HG03571 (cell line): ENCODE measurements around the gene TYSND1.
"Not testable (repeated sequence)": the region's sequence is repeated elsewhere in the genome, so short reads cannot be mapped to it uniquely, and the experiment has no call there.

Source experiments
- ATAC-seq: cut with Tn5 transposase; IDR thresholded peaks from one replicate; pipeline ENCODE4 v1.9.1; 2021; ENCODE audit not compliant: unreplicated experiment

Gene TYSND1

DNA sequence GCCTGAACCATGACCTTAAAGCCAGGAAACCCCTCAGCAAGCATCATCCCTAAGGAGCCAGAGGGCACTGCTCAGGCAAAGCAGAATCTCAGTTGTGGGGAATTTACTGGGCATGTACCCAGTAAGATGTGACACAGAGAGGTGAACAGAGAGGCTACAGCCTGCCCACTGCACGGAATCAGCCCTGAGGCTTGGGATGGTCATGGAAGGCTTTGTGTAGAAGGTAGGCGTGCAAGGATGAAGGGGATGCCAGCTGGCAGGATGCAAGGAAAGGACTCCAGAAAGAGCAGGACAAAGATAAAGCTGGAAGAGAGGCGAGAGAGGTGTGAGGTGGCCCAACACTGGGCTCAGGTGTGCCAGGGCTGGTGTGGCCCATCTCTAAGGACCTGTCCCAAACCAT lies 11.5 kb downstream of the TYSND1 start:
- no peak for ATAC-seq

- peak; percentile 74 for ATAC-seq
Observed at GRCh38 chr10:70132098-70133029, 14.1 kb downstream of the TYSND1 start, which contains the start of gene AIFM2. AIFM2 (minus strand) TSS chr10:70132825; CDS start chr10:70124084, 8,741 bp downstream.

DNA sequence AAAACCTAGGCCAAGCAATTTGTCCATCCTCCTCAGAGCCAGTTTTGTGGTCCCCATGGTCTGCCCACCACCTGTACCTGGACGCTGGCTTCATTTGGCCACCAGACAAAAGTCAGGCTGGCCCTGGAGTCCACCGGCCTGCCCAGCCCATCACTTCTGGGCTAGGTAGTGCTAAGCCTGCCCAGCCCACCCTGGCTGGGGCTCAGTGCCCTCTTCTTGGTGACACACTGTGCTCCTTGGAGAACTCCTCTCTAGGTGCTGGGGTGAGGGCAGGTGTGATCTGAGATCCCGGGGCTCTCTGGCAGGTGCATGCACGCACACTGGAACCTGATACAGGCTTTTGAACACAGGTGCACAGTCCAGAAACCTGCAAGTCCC lies 15.0 kb downstream of the TYSND1 start:
- no peak for ATAC-seq

GRCh38 chr10:70130878-70131559 lies 15.5 kb downstream of the TYSND1 start:
- ATAC-seq = no peak

DNA sequence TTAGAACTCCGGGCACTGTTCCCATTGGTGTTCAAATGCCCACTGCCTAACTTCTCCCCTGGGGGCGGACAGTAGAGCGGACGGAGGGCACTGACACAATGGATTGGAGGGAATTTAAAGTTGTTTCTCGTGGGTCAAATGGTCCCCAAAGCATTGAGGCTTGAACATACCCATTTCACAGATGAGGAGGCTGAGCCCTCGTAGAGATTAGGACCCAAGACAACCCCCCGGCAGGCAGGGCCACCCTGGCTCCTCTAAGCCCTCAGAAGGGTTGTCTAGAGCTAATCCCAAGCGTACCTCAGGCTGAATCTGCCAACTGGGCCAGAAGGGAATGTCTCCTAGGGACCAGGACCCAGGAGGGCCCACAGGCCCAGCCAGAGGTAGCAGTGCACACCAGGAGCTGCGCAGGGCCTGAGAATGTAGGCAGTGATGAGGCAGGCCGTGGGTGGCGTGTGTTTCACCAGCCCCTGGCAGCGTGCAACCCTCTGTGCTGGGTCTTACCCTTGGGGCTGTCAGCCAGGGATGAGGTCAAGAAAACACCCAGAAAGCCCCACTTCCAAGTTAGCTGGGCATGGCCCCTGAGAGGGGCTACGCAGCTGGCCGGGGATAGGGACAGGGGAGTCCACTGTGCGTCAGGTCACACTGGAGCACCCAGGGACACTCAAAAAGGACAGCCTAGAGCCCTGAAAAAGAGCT lies 19.7 kb downstream of the TYSND1 start:
- no peak for ATAC-seq

DNA sequence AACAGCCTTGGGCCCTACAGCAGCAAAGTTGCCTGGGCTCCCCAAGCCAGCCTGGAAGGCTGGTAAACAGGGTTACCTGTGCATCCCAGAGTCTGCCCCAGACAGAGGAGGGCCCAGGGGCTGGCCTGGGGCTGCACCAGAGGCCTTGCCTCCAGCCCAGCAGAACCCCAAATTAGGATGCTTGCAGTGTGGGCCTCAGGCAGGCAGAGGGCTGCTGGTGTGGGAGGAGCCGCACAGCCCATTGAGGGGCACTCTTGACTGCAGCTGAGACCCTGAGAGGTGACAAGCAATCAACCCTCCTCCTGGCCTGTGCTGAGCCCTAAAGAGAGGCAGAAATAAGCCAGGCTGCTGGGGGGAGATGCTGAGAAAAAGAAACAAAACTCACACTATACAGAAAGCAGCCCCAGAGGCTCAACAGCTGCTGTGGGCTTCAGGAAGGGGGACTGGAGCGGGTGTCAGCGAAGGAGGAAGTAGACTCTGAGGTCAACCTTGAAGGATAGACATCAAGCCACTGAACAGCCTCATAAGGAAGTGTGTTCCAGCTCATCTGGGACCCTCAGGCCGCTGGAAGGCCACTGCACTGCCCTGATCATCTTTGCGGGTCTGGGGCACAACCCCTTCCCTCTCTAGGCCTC lies 20.5 kb downstream of the TYSND1 start:
- no peak for ATAC-seq

DNA sequence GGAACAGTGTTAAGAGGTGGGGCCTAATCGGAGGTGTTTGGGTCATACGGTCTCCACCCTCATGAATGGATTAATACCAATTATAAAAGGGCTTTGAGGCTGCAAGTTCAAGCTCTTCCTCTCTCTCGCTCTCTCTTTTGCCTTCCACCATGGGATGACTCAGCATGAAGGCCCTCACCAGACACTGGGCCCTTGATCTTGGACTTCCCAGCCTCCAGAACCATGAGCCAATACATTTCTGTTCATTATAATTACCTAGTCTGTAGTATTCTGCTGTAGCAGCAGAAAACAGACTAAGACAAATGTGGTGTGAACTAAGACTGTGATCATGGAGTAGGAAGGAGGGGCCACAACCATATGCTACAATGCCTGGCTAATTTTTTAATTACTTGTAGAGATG lies 21.6 kb downstream of the TYSND1 start:
- no peak for ATAC-seq

DNA sequence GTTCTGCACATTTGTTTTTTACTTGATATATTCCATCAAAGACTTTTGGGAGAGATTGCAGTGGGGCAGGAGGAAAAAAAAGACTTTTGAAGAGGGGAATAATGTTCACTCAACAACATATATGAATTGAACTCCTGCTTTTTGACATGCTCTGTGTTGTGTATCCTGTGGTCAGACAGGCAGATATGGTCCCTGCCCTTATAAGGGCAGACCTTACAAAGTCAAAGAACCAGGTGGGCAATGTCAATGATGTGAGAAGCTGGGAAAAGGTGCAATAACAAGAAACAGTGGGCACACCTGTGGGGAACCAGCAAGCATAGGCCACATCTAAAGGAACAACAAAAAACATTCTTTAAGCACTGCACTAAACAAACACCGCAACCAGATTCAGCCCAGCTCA lies 22.1 kb downstream of the TYSND1 start:
- no peak for ATAC-seq

DNA sequence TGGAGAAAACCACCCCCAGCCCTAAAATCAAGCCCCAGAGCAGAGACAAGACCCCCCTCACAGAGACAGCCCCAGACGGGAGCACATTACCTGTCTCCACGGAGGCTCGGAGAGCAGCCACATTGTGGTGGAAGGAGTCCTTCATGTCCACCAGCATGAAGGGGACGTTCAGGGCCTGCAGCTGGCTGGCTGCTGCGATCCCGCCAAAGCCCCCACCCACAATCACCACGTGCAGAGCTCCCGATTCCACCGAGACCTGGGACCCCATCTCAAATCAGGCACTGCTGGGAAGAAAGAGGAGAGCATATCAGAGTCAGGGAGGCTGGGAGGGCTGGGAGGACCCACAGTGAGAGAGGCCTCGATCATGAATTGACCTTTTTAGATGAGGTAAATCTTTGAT lies 22.7 kb downstream of the TYSND1 start:
- no peak for ATAC-seq

DNA sequence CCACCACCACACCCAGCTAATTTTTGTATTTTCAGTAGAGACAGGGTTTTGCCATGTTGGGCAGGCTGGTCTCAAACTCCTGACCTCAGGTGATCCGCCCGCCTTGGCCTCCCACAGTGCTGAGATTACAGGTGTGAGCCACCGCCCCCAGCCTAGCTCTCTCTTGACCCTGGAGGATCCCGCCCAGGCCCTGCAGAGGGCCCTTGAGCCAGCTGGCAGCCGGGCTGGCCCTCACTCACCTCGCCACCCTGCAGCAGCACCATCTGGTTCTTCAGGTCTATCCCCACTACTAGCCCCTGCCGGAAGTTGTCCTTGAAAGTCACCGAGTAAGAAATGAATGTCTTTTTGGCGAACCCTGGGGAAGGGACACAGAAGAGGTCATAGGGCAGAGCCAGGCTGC lies 23.3 kb downstream of the TYSND1 start:
- ATAC-seq = not testable (repeated sequence)

- ATAC-seq = no peak
Observed at GRCh38 chr10:70122742-70123141, 23.8 kb downstream of the TYSND1 start.

- no peak for ATAC-seq
Observed at GRCh38 chr10:70121281-70121949, 25.1 kb downstream of the TYSND1 start.

DNA sequence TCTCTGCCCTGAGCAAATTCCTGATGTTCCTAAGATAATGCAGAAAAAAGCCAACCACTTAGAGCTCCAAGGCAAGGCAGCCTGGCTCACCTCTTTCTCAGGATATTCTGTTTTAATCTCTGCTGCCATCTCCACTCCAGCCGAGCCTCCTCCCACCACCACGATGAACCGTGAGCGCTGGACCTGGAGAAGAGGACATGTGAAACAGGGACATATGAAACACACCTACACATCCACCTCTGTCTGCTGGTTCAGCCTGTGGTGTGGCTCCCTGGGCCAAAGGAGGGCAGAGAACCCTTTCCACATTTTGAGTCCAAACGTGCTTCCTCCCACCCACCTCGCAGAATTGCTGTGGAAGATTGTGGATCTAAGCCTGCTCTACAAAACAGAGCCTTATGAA lies 26.1 kb downstream of the TYSND1 start:
- no peak for ATAC-seq

DNA sequence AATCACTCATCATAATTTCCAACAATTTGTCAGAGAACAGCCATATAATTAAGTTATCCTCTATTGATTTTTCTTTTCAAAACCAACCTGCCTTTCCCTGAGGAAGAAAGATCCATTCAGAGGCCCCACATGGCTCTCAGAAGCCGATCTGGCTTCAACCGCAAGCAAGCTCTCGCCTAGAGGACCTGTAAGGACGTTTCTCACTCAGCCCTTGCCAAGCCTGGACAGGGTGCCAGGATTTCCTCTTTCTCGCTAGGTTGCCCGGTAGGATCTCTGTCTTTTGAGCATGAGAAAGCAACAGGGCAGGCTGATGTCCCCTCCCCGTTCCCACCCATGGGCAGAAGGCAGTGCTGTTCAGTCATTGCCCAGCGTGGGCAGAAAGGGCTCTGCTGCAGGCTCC lies 26.9 kb downstream of the TYSND1 start:
- no peak for ATAC-seq

DNA sequence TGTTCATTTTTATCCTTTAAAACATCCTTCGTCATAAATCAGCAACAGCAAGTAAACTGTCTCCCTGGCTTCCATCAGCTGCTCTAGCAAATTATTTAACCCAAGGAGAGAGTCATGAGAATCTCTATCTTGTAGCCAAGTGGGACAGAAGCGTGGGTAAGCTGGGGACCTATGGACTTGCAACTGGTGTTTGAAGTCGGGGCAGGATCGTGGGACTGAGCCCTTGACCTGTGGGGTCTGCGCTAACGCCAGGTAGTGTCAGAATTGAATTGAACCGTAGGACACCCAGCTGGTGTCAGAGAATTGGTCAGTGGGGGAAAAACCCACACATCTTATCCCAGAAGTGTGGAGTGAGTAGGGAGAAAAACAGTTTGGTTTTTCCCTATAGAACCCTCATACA lies 27.3 kb downstream of the TYSND1 start:
- no peak for ATAC-seq

DNA sequence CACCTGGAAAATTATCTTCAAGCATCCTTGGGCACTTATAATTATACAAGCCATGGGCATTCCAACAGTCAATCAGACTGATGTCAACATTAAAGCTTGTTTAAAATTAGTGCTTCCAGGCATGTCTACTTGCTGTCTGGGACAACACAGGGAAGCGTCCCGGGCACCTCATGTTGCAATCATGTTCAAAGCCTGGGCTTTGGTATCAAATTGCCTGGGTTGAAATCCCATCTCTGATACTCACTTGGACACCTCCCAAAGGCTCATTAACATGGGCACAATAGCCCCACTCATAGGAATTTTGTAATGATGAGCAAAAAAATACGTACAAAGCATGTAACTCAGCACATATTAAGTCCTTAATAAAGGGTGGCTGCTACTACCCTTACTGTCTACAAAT lies 28.3 kb downstream of the TYSND1 start:
- ATAC-seq = no peak

- no peak for ATAC-seq
Observed at GRCh38 chr10:70117646-70118045, 28.9 kb downstream of the TYSND1 start.

GRCh38 chr10:70115948-70116682 lies 30.4 kb downstream of the TYSND1 start:
- ATAC-seq = peak; percentile 53

DNA sequence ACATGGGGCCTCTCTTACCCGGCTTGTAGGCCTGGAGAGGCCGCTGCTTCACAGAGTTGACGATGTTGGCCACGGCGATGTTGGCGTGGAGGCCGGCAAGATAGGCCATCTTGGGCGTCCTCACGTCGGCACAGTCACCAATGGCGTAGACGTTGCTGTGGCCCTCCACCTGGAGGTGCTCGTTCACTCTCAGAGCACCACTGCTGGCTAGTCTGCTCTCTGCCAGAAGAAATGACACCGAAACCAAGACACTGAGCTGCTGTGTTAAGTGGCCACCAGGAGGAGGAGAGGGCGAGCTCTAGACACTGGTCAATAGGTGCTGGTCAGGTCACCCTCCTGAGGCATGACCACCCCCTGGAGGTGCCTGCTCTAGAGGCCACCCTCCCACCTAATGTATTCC lies 31.6 kb downstream of the TYSND1 start:
- no peak for ATAC-seq

- ATAC-seq = no peak
Observed at GRCh38 chr10:70112071-70112470, 34.4 kb downstream of the TYSND1 start.
